Neural crest cell (in vitro differentiated cells): ENCODE measurements around the gene CCDC47. TPM values are rescaled to one million over a fixed set of nuclear protein-coding genes. Genes with fewer than 3 reads are reported as not detected.

Experiments
- DNase-seq: peaks from one replicate; pipeline ENCODE4 v3.0.0; 2021; ENCODE audit warnings: low read depth, mixed read lengths, low spot score
- H3K27ac Mint-ChIP-seq: one replicate; pipeline ENCODE4 v1.8.0; 2021; ENCODE audit warnings: mild to moderate bottlenecking, mixed read lengths; ENCODE audit not compliant: unreplicated experiment
- H3K27me3 Mint-ChIP-seq: 2 replicates; pipeline ENCODE4 v1.8.0; 2021; ENCODE audit warnings: low read depth, mild to moderate bottlenecking, mixed read lengths
- H3K36me3 Mint-ChIP-seq: 2 replicates; pipeline ENCODE4 v1.8.0; 2021; ENCODE audit warnings: low read depth, mild to moderate bottlenecking, mixed read lengths
- H3K4me1 Mint-ChIP-seq: 2 replicates; pipeline ENCODE4 v1.8.0; 2021; ENCODE audit warnings: mixed read lengths
- H3K4me3 Mint-ChIP-seq: one replicate; pipeline ENCODE4 v1.8.0; 2021; ENCODE audit warnings: mild to moderate bottlenecking, mixed read lengths
- H3K9me3 Mint-ChIP-seq: 2 replicates; pipeline ENCODE4 v1.8.0; 2021; ENCODE audit warnings: mixed read lengths
- total RNA-seq: library from RNA; stranded (reverse); gene quantifications from 2 replicates; pipeline ENCODE4 v1.2.1, GENCODE V29; 2021
- TF ChIP-seq, protein P1 (sequence below): fragments of 200-600 bp; sonication (generic); conservative IDR thresholded peaks from 2 replicates; pipeline ENCODE4 v1.5.0; 2021; ENCODE audit warnings: antibody characterized with exemption, mild to moderate bottlenecking

Gene CCDC47
- total RNA-seq, 1 donor from 2014 or later = 73.2 TPM

- H3K27me3 Mint-ChIP-seq = peaks cover 2% of the 10 kb centered on the region
Measured at GRCh38 chr17:63701868-63702720, 71.3 kb downstream of the CCDC47 start.

DNA sequence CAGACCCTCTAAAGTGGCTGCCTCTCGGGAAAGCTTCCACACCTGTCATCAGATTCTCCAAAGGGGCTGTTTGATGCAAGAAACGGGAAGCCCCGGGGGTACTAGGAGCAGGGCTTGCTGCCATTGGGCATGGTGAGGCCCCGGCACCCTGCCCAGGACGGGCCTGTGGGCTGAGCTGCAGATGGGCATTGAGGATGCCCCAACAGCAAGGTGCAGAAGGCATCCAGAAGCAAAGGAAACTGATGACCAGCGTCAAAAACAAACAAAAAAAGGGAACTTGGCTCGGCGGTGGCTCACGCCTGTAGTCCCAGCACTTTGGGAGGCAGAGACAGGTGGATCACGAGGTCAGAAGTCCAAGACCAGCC is 72.0 kb downstream of the CCDC47 start:
- no peaks in the 10 kb centered on the region for H3K9me3 Mint-ChIP-seq
- H3K4me1 Mint-ChIP-seq = peaks cover 26% of the 10 kb centered on the region
- no peak overlapping the region for H3K27ac Mint-ChIP-seq
- TF ChIP-seq, protein P1, sequence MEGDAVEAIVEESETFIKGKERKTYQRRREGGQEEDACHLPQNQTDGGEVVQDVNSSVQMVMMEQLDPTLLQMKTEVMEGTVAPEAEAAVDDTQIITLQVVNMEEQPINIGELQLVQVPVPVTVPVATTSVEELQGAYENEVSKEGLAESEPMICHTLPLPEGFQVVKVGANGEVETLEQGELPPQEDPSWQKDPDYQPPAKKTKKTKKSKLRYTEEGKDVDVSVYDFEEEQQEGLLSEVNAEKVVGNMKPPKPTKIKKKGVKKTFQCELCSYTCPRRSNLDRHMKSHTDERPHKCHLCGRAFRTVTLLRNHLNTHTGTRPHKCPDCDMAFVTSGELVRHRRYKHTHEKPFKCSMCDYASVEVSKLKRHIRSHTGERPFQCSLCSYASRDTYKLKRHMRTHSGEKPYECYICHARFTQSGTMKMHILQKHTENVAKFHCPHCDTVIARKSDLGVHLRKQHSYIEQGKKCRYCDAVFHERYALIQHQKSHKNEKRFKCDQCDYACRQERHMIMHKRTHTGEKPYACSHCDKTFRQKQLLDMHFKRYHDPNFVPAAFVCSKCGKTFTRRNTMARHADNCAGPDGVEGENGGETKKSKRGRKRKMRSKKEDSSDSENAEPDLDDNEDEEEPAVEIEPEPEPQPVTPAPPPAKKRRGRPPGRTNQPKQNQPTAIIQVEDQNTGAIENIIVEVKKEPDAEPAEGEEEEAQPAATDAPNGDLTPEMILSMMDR = no peak
- peaks cover 6% of the 10 kb centered on the region for H3K27me3 Mint-ChIP-seq
- peaks cover 9% of the 10 kb centered on the region for H3K36me3 Mint-ChIP-seq
- H3K4me3 Mint-ChIP-seq = peak overlapping the region; percentile 86
- no peak for DNase-seq

More at GRCh38 chr17:63701868-63702720, 71.3 kb downstream of the CCDC47 start:
- H3K36me3 Mint-ChIP-seq = peaks cover 9% of the 10 kb centered on the region
- no peak for DNase-seq
- H3K27ac Mint-ChIP-seq = peak overlapping the region; percentile 62
- no peaks in the 10 kb centered on the region for H3K9me3 Mint-ChIP-seq
- H3K4me3 Mint-ChIP-seq = peak overlapping the region; percentile 86
- peaks cover 22% of the 10 kb centered on the region for H3K4me1 Mint-ChIP-seq
- TF ChIP-seq, protein P1 = no peak

- Mint-ChIP-seq H3K4me3 (peak overlapping the region; percentile 86), H3K27ac (peak overlapping the region; percentile 50), H3K9me3 (no peaks in the 10 kb centered on the region), H3K27me3 (peaks cover 6% of the 10 kb centered on the region), H3K4me1 (peaks cover 31% of the 10 kb centered on the region), H3K36me3 (peaks cover 12% of the 10 kb centered on the region)
- TF ChIP-seq, protein P1 = peak; percentile 39
- DNase-seq = no peak
Measured at GRCh38 chr17:63700528-63701455, 72.6 kb downstream of the CCDC47 start.

DNA sequence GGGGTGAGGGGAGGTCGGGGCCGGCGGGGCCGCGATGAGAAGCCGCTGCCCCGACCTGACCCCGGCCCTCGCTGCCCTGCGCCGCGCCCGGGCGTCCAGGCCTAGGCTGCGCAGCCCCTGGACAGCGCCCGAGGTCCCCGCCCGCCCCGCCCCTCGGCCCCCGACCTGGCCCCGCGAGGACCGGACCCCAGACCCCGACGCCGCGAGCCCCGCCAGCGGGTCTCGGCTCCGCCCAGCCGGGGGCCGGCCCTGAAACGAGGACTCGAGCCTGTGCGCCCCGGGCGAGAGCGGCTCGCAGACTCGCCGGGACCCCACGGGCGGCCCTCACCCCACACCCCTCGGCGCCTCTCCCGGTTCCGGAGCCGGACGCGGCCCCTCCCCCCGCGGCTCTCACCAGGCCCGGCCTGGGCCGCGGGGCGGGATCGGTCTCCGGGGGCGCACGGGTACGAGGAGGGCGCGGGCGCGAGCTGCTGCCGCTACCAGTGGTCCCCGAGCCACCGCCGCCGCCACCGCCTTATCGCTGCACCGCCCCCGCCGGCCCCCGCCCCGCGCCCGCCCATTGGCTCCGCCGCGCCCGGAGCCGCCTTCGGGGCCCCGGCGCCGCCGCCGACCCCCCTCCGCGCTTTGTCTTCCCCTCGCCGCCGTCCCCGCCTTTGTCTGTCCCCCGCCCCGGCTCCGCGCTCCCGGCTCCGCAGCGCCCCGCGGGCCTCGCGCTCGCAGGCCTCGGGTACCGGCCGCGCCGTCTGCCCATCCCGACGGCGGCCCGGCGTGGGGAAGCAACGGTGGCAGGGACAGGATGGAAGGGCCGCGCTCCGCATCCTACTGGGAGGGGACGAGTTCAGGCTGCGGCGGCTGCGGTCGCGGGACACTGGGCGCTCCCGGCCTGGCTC is 73.5 kb downstream of the CCDC47 start, which contains the start of gene LIMD2:
Gene LIMD2 (minus strand): TSS at position 488 of the 890 bp plus-strand sequence. CDS start 827 bp downstream, outside the sequence.
- TF ChIP-seq, protein P1 = no peak
- Mint-ChIP-seq H3K27me3 (peaks cover 6% of the 10 kb centered on the region), H3K36me3 (peaks cover 12% of the 10 kb centered on the region), H3K27ac (peak within 1 kb of the TSS; percentile 50), H3K4me1 (peaks cover 34% of the 10 kb centered on the region), H3K4me3 (peak within 1 kb of the TSS; percentile 86), H3K9me3 (no peaks in the 10 kb centered on the region)
- DNase-seq = peak; percentile 57
